HepG2 (cell line): ENCODE results near the gene MYO10. TPM values are rescaled to one million over a fixed set of nuclear protein-coding genes. Genes with fewer than 3 reads are reported as not detected.
A peak's percentile ranks its signal among the peaks of the same experiment; 100 is the strongest.

Experiments
- CENPX ChIP-seq: sonication (generic); formaldehyde crosslinking; IDR thresholded peaks from 2 replicates; pipeline ENCODE4 v1.9.0; 2021; ENCODE audit warnings: mild to moderate bottlenecking, missing genetic modification reagents, moderate library complexity
- FOSL1 ChIP-seq: sonication (generic); formaldehyde crosslinking; IDR thresholded peaks from 2 replicates; pipeline ENCODE4 v1.9.0; 2021; ENCODE audit warnings: missing genetic modification reagents, borderline replicate concordance
- IKZF4 ChIP-seq: sonication (generic); formaldehyde crosslinking; IDR thresholded peaks from 2 replicates; pipeline ENCODE4 v1.5.1; 2020; ENCODE audit warnings: borderline replicate concordance, mild to moderate bottlenecking, low read depth, missing genetic modification reagents; ENCODE audit errors: not compliant biosample characterization
- SAP130 ChIP-seq: IDR thresholded peaks from 2 replicates; pipeline ENCODE4 v1.6.1; 2016; ENCODE audit warnings: low read depth
- SCMH1 ChIP-seq: sonication (generic); formaldehyde crosslinking; IDR thresholded peaks from 2 replicates; pipeline ENCODE4 v1.9.0; 2021; ENCODE audit warnings: missing genetic modification reagents, mild to moderate bottlenecking, borderline replicate concordance
- SKI ChIP-seq: fragments of 450-650 bp; IDR thresholded peaks from one replicate; pipeline ENCODE4 v1.6.1; 2018; ENCODE audit warnings: mild to moderate bottlenecking; ENCODE audit not compliant: partially characterized antibody
- SMC3 ChIP-seq: IDR thresholded peaks from 2 replicates; pipeline ENCODE4 v1.6.1; 2011; ENCODE audit warnings: low read length, improper control_type of control experiment
- SNRNP70 ChIP-seq: fragments of 200-400 bp; formaldehyde crosslinking; IDR thresholded peaks from 2 replicates; pipeline ENCODE4 v1.6.1; 2017; ENCODE audit warnings: mild to moderate bottlenecking, low read depth, low read length, moderate library complexity
- SOX13 ChIP-seq, 3 experiments: fragments of 450-650 bp in 1 of 3; sonication (generic) in 1 of 3; formaldehyde crosslinking in 1 of 3; IDR thresholded peaks in 2 of 3; conservative IDR thresholded peaks in 1 of 3; 2 replicates each; pipeline versions ENCODE4 v1.5.0 to v1.6.1; 2016 to 2020; ENCODE audit warnings: antibody characterized with exemption in 1 of 3, mild to moderate bottlenecking in 1 of 3, missing compliant biosample characterization in 1 of 3, missing genetic modification reagents in 1 of 3, moderate library complexity in 1 of 3
- ZNF430 ChIP-seq: sonication (generic); formaldehyde crosslinking; IDR thresholded peaks from 2 replicates; pipeline ENCODE4 v1.9.0; 2021; ENCODE audit warnings: mild to moderate bottlenecking, missing genetic modification reagents
- ZNF652 ChIP-seq: IDR thresholded peaks from 2 replicates; pipeline ENCODE4 v1.6.1; 2016; ENCODE audit warnings: low read depth, borderline replicate concordance
- ZSCAN20 ChIP-seq: sonication (generic); formaldehyde crosslinking; IDR thresholded peaks from 2 replicates; pipeline ENCODE4 v1.4.0; 2020; ENCODE audit warnings: missing genetic modification reagents, mild to moderate bottlenecking, borderline replicate concordance
- polyA plus RNA-seq, 8 experiments: library from polyadenylated mRNA; depleted of rRNA in 3 of 8; stranded (reverse) in 7 of 8; unstranded in 1 of 8; fragments of >200 nt; fragmentation: Illumina TruSeq in 4 of 8; extraction: Trizol in 4 of 8; gene quantifications; 2 replicates each; pipeline versions ENCODE4 v1.2.1 to v1.2.3, GENCODE V29; 2011 to 2016; ENCODE audit warnings: low read depth in 4 of 8, missing spikeins in 1 of 8, mixed read lengths in 1 of 8; ENCODE audit not compliant: insufficient read depth in 1 of 8
- total RNA-seq, 5 experiments: library from RNA; depleted of rRNA; stranded (reverse); fragments of >200 nt; fragmentation: Illumina TruSeq; extraction: Trizol; gene quantifications; 2 replicates each; pipeline ENCODE4 v1.2.3, GENCODE V29; 2016; ENCODE audit warnings: low read depth in 1 of 5
- TF ChIP-seq, protein P1 (sequence below): sonication (generic); formaldehyde crosslinking; IDR thresholded peaks from 2 replicates; pipeline ENCODE4 v1.5.0; 2020; ENCODE audit warnings: missing genetic modification reagents
- TF ChIP-seq, protein P2 (sequence below): sonication (generic); formaldehyde crosslinking; IDR thresholded peaks from 2 replicates; pipeline ENCODE4 v1.4.0; 2020; ENCODE audit warnings: missing genetic modification reagents
- TF ChIP-seq, protein P3 (sequence below): IDR thresholded peaks from 2 replicates; pipeline ENCODE4 v1.6.1; 2016; ENCODE audit warnings: low read depth, control low read depth
- TF ChIP-seq, protein P4 (sequence below): IDR thresholded peaks from 2 replicates; pipeline ENCODE4 v1.6.1; 2016; ENCODE audit warnings: low read depth

Gene MYO10
- total and polyA plus RNA-seq, 2 of the 13 experiments (the other 11 are each of a cell fraction or from before 2014, with no cell fraction given) = 4.5 to 14.0 TPM

DNA sequence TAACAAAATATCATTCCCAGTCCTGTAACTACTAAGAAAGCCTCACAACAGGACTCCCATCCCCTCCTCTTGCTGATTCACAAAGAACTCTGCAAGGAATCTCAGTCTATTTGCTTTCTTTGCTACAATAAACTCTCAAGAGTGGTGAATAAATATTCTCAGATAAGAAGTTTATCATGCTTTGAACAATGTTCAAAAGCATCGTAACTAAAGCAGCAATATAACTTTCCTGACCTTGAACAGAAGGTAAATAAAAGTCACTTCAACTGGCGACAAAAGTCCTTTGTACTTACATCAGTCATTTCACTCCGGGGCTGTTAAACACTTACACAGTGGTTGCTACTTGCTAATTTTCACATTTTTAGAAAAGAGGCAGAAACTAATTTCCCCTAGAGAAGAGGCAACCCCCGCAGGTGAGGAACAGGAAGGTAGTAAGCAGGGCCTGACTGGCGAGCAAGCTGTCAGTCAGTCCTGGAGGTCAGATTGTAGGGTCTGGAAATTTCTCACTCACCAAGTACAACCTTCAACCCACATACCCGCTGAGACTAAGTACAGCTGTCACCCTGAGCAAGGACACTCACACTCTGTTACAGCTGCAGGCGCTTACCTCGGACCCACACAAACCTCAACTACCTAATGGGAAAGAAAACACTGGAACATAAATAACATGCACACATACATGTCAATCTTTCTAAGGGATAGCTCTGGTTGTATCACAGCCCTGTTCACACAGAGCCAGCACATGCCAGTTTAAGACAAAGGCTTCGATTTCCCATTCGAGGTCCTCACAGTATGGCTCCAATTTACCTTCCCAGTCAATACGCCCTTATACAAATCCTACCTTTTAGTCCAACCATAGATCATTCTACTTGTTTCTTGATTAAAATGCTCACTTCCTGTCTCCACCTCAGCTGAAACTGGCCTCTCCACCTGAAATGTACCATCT, 214.7 kb downstream of the MYO10 start (continued):
- TF ChIP-seq, protein P1, sequence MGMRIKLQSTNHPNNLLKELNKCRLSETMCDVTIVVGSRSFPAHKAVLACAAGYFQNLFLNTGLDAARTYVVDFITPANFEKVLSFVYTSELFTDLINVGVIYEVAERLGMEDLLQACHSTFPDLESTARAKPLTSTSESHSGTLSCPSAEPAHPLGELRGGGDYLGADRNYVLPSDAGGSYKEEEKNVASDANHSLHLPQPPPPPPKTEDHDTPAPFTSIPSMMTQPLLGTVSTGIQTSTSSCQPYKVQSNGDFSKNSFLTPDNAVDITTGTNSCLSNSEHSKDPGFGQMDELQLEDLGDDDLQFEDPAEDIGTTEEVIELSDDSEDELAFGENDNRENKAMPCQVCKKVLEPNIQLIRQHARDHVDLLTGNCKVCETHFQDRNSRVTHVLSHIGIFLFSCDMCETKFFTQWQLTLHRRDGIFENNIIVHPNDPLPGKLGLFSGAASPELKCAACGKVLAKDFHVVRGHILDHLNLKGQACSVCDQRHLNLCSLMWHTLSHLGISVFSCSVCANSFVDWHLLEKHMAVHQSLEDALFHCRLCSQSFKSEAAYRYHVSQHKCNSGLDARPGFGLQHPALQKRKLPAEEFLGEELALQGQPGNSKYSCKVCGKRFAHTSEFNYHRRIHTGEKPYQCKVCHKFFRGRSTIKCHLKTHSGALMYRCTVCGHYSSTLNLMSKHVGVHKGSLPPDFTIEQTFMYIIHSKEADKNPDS = no peak
- TF ChIP-seq ZSCAN20 (CRISPR knock-in tag) (no peak), SOX13 (IDR thresholded peaks at IDR 0.05) (0 out of 2 replicates have a peak, but pooled peaks have one; percentile 13), SOX13 (CRISPR knock-in tag; conservative IDR thresholded peaks at IDR 0.05 in 1 of 2, IDR thresholded peaks at IDR 0.05 in 1 of 2) (peak in 1 of 2 experiments; percentile 88; a peak in 2 of 4 replicates), IKZF4 (CRISPR knock-in tag) (peak; percentile 39), SMC3 (no peak), CENPX (no peak), ZNF430 (CRISPR knock-in tag) (peak; percentile 9; the same call in 1 of the 2 replicates), SNRNP70 (no peak), SKI (no peak), SCMH1 (CRISPR knock-in tag) (no peak), SAP130 (CRISPR knock-in tag) (peak; percentile 25; the same call in 1 of the 2 replicates), FOSL1 (CRISPR knock-in tag) (no peak), ZNF652 (CRISPR knock-in tag) (no peak)
- TF ChIP-seq, protein P2, sequence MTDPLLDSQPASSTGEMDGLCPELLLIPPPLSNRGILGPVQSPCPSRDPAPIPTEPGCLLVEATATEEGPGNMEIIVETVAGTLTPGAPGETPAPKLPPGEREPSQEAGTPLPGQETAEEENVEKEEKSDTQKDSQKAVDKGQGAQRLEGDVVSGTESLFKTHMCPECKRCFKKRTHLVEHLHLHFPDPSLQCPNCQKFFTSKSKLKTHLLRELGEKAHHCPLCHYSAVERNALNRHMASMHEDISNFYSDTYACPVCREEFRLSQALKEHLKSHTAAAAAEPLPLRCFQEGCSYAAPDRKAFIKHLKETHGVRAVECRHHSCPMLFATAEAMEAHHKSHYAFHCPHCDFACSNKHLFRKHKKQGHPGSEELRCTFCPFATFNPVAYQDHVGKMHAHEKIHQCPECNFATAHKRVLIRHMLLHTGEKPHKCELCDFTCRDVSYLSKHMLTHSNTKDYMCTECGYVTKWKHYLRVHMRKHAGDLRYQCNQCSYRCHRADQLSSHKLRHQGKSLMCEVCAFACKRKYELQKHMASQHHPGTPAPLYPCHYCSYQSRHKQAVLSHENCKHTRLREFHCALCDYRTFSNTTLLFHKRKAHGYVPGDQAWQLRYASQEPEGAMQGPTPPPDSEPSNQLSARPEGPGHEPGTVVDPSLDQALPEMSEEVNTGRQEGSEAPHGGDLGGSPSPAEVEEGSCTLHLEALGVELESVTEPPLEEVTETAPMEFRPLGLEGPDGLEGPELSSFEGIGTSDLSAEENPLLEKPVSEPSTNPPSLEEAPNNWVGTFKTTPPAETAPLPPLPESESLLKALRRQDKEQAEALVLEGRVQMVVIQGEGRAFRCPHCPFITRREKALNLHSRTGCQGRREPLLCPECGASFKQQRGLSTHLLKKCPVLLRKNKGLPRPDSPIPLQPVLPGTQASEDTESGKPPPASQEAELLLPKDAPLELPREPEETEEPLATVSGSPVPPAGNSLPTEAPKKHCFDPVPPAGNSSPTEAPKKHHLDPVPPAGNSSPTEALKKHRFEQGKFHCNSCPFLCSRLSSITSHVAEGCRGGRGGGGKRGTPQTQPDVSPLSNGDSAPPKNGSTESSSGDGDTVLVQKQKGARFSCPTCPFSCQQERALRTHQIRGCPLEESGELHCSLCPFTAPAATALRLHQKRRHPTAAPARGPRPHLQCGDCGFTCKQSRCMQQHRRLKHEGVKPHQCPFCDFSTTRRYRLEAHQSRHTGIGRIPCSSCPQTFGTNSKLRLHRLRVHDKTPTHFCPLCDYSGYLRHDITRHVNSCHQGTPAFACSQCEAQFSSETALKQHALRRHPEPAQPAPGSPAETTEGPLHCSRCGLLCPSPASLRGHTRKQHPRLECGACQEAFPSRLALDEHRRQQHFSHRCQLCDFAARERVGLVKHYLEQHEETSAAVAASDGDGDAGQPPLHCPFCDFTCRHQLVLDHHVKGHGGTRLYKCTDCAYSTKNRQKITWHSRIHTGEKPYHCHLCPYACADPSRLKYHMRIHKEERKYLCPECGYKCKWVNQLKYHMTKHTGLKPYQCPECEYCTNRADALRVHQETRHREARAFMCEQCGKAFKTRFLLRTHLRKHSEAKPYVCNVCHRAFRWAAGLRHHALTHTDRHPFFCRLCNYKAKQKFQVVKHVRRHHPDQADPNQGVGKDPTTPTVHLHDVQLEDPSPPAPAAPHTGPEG (CRISPR knock-in tag) = no peak
- TF ChIP-seq, protein P3, sequence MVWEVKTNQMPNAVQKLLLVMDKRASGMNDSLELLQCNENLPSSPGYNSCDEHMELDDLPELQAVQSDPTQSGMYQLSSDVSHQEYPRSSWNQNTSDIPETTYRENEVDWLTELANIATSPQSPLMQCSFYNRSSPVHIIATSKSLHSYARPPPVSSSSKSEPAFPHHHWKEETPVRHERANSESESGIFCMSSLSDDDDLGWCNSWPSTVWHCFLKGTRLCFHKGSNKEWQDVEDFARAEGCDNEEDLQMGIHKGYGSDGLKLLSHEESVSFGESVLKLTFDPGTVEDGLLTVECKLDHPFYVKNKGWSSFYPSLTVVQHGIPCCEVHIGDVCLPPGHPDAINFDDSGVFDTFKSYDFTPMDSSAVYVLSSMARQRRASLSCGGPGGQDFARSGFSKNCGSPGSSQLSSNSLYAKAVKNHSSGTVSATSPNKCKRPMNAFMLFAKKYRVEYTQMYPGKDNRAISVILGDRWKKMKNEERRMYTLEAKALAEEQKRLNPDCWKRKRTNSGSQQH (CRISPR knock-in tag) = 0 out of 2 replicates have a peak, but pooled peaks have one; percentile 14
- TF ChIP-seq, protein P4, sequence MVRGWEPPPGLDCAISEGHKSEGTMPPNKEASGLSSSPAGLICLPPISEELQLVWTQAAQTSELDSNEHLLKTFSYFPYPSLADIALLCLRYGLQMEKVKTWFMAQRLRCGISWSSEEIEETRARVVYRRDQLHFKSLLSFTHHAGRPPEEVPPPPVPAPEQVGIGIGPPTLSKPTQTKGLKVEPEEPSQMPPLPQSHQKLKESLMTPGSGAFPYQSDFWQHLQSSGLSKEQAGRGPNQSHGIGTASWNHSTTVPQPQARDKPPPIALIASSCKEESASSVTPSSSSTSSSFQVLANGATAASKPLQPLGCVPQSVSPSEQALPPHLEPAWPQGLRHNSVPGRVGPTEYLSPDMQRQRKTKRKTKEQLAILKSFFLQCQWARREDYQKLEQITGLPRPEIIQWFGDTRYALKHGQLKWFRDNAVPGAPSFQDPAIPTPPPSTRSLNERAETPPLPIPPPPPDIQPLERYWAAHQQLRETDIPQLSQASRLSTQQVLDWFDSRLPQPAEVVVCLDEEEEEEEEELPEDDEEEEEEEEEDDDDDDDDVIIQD (CRISPR knock-in tag) = no peak; the same call in 1 of the 2 replicates
